ENCODE data around the gene KCNMA1.

- TF ChIP-seq CTCF (IDR thresholded peaks at IDR 0.05) (no peak), POLR2A (IDR thresholded peaks at IDR 0.05) (no peak)
Measured at GRCh38 chr10:77139252-77140160, 498.1 kb downstream of the KCNMA1 start.
